ENCODE data around the gene ZNF532.

DNA sequence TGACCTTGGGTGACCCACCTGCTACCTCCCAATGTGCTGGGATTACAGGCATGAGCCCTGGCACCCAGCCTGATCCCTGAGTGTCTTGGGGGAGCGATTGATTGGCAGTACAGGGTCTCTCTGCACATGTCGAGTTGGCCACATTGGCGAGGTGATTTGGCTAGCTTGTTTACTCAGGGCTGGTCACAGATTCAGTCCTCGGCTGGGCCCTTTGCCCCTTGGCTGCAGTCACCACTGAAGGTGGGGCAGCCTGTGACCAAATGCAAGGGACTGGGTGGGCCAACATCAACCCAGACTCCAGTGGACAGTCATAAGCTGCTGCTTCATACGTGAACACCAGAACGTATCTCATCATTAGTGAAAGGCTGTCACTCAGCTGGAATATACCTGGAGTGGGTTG is 114.9 kb downstream of the ZNF532 start:
- TF ChIP-seq ZNF274 (IDR thresholded peaks at IDR 0.05; ENCODE audit: low read depth, low read length) = no peak
- TF ChIP-seq YY1 (IDR thresholded peaks at IDR 0.05; ENCODE audit: insufficient read depth, insufficient read length) = no peak
- no peak for TF ChIP-seq SUZ12 (IDR thresholded peaks at IDR 0.05; ENCODE audit: extremely low read depth, insufficient read depth, insufficient read length)

Data from NT2/D1 (cell line).